ENCODE measurements around the gene RAB34.
"Not testable (repeated sequence)": the region's sequence is repeated elsewhere in the genome, so short reads cannot be mapped to it uniquely, and the experiment has no call there.

RAB34 gene

GRCh38 chr17:28747051-28747691 lies 29.5 kb upstream of the RAB34 start:
- FAIRE-seq (no peak), DNase-seq (ENCODE audit: insufficient read length, low spot score) (no peak)

- FAIRE-seq (no peak), DNase-seq (ENCODE audit: insufficient read length, low spot score) (no peak)
These were observed 29.0 kb upstream of the RAB34 start for GRCh38 chr17:28746611-28747050.

GRCh38 chr17:28745786-28746411 lies 28.2 kb upstream of the RAB34 start:
- FAIRE-seq (no peak), DNase-seq (ENCODE audit: insufficient read length, low spot score) (no peak)

- FAIRE-seq (no peak), DNase-seq (ENCODE audit: insufficient read length, low spot score) (no peak)
These were observed 27.5 kb upstream of the RAB34 start for GRCh38 chr17:28744972-28745785.

GRCh38 chr17:28744104-28744971 lies 26.7 kb upstream of the RAB34 start:
- DNase-seq (ENCODE audit: insufficient read length, low spot score), result peak; percentile 54
- FAIRE-seq, result no peak

- DNase-seq (ENCODE audit: insufficient read length, low spot score), result peak; percentile 96
- no peak for FAIRE-seq
These were observed 25.8 kb upstream of the RAB34 start, which contains the start of gene TRAF4 for GRCh38 chr17:28743243-28744103. TSS of gene TRAF4 (plus strand) at chr17:28744011. CDS start at chr17:28744113, 102 bp downstream.

- FAIRE-seq, result no peak
- DNase-seq (ENCODE audit: insufficient read length, low spot score), result no peak
These were observed 24.0 kb upstream of the RAB34 start for GRCh38 chr17:28741358-28742349.

GRCh38 chr17:28740406-28741357 lies 23.0 kb upstream of the RAB34 start:
- FAIRE-seq, result no peak

GRCh38 chr17:28738680-28739384 lies 21.2 kb upstream of the RAB34 start:
- FAIRE-seq, result no peak
- DNase-seq (ENCODE audit: insufficient read length, low spot score), result no peak

More at GRCh38 chr17:28740406-28741357, 23.0 kb upstream of the RAB34 start:
- no peak for DNase-seq (ENCODE audit: insufficient read length, low spot score)

GRCh38 chr17:28737770-28738679 lies 20.4 kb upstream of the RAB34 start:
- no peak for FAIRE-seq

GRCh38 chr17:28737316-28737715 lies 19.6 kb upstream of the RAB34 start:
- DNase-seq (ENCODE audit: insufficient read length, low spot score) (no peak), FAIRE-seq (no peak)

More at GRCh38 chr17:28737770-28738679, 20.4 kb upstream of the RAB34 start:
- DNase-seq (ENCODE audit: insufficient read length, low spot score), result no peak

- FAIRE-seq; DNase-seq (ENCODE audit: insufficient read length, low spot score): not testable (repeated sequence)
These were observed 18.5 kb upstream of the RAB34 start for GRCh38 chr17:28735913-28736769.

GRCh38 chr17:28735242-28735722 lies 17.6 kb upstream of the RAB34 start:
- no peak for FAIRE-seq

GRCh38 chr17:28734712-28735241 lies 17.1 kb upstream of the RAB34 start:
- no peak for DNase-seq (ENCODE audit: insufficient read length, low spot score)
- no peak for FAIRE-seq

More at GRCh38 chr17:28735242-28735722, 17.6 kb upstream of the RAB34 start:
- DNase-seq (ENCODE audit: insufficient read length, low spot score), result no peak
